BLaER1 (cell line): ENCODE measurements around the gene TEN1.

ENCODE experiments used
- H3K27ac ChIP-seq: shearing (Covaris generic); formaldehyde crosslinking; 2 replicates; pipeline ENCODE4 v1.8.1; 2022
- H3K27me3 ChIP-seq: shearing (Covaris generic); formaldehyde crosslinking; 2 replicates; pipeline ENCODE4 v1.8.1; 2022
- H3K36me3 ChIP-seq: shearing (Covaris generic); formaldehyde crosslinking; 2 replicates; pipeline ENCODE4 v1.8.1; 2022
- H3K4me1 ChIP-seq: shearing (Covaris generic); formaldehyde crosslinking; 2 replicates; pipeline ENCODE4 v1.8.1; 2022
- H3K4me2 ChIP-seq: shearing (Covaris generic); formaldehyde crosslinking; 2 replicates; pipeline ENCODE4 v1.8.1; 2022
- H3K4me3 ChIP-seq: shearing (Covaris generic); formaldehyde crosslinking; 2 replicates; pipeline ENCODE4 v1.8.1; 2022
- H3K9ac ChIP-seq: shearing (Covaris generic); formaldehyde crosslinking; 2 replicates; pipeline ENCODE4 v1.8.1; 2022
- H3K9me3 ChIP-seq: shearing (Covaris generic); formaldehyde crosslinking; 2 replicates; pipeline ENCODE4 v1.8.1; 2022
- H4K20me1 ChIP-seq: shearing (Covaris generic); formaldehyde crosslinking; 2 replicates; pipeline ENCODE4 v1.8.1; 2022
- Cebpa-rat ChIP-seq: shearing (Covaris generic); IDR thresholded peaks from 2 replicates; pipeline ENCODE4 v1.8.1; 2022

TEN1 gene

DNA sequence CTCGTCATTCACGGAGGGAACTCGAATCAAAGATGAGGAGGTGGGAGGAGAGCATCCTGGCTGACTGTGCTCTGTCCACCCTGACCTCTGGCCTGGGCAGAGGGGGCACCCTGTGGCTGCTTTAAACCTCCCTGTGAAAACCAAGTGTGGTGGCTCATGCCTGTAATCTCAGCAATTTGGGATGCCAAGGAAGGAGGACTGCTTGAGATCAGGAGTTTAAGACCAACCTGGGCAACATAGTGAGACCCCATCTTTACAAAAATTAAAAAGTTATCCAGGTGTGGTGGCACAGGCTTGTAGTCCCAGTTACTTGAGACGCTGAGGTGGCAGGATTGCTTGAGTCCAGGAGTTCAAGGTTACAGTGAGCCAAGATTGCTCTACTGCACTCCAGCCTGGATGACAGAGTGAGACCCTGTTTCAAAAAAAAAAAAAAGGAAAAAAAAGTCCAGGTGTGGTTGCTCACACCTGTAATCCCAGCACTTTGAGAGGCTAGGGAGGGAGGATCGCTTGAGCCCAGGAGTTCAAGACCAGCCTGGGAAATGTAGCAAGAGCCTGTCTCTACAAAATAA, 15.8 kb downstream of the TEN1 start:
- Histone ChIP-seq H3K9me3 (no peaks in the 10 kb centered on the region), H3K27me3 (no peaks in the 10 kb centered on the region), H3K36me3 (peaks cover 61% of the 10 kb centered on the region), H3K4me1 (peaks cover 28% of the 10 kb centered on the region), H3K9ac (no peak overlapping the region), H4K20me1 (no peaks in the 10 kb centered on the region), H3K4me3 (no peak overlapping the region), H3K27ac (no peak overlapping the region), H3K4me2 (no peak overlapping the region)
- no peak for TF ChIP-seq Cebpa-rat

DNA sequence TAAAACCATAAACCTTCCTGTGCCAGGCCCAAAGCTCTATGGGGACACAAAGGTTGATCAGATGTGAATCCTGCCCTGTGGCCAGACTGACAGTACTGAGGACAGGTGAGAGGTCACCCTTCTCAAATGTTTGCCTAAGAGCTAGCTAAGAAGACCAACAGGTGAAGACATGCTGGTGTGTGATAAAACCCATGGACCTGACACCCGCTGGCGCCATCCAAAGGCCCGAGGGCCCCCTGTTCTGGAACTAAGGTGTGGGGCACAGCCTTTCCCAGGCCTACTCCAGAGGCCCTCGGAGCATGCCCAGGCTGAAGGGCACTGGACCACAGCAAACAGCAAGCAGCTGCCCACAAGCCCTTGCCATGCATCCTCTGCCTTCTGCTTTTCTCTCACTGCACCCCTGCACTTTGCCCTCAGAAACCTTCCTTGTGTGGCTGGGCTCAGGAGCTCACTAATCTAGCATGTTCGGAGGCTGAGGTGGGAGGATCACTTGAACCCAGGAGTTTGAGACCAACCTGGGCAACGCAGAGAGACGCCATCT, 16.4 kb downstream of the TEN1 start:
- no peak for TF ChIP-seq Cebpa-rat
- H3K27ac ChIP-seq = no peak overlapping the region
- H3K9me3 ChIP-seq = no peaks in the 10 kb centered on the region
- peaks cover 34% of the 10 kb centered on the region for H3K4me1 ChIP-seq
- no peak overlapping the region for H3K4me3 ChIP-seq
- peaks cover 60% of the 10 kb centered on the region for H3K36me3 ChIP-seq
- no peaks in the 10 kb centered on the region for H4K20me1 ChIP-seq
- no peak overlapping the region for H3K4me2 ChIP-seq
- H3K27me3 ChIP-seq = no peaks in the 10 kb centered on the region
- no peak overlapping the region; the same call in 1 of the 2 replicates for H3K9ac ChIP-seq

DNA sequence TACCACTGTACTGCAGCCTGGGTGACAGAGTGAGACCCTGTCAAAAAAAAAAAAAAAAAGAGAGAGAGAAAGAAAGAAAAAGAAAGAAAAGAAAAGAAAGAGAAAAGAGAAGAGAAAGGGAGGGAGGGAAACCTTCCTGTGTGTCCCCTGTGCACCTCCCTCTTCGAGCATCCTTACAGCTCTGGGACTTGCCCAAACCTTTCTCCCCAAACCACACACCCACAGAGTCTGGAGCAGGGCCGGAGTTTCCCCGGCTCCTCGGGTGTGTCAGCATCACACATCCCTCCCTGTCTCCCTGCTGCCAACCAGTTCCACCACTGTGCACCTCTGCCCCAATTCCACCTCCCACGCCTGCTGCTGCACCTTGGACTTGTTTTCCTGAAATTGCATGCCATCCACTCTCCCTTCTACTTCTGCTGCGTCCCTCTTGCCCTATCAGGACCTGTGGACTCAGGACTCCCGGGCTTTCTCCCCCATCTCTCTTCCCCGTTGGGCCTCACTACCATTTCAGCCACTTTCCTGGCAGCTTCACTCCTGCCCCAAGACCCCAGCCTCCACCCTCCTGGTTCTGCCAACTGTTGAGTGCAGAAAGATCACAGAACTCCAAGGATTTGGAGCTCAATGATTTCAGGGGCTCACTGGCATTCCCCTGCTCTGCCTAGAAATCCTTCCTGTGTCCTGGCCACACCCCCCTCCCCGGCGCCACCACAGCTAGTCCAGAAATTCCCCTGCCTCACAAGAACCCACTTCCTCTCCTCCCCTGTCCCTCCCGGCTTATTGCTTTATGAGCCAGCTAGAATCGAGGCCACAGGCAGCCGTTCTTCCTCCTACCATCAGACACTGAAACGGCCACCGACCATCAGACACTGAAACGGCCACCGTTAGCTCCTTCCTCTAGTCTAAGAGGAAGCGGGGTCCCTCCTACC, 17.9 kb downstream of the TEN1 start:
- Histone ChIP-seq H3K27ac (peak overlapping the region; percentile 78), H3K4me3 (peak overlapping the region; percentile 25; the same call in 1 of the 2 replicates), H3K9me3 (no peaks in the 10 kb centered on the region), H3K27me3 (no peaks in the 10 kb centered on the region), H3K36me3 (peaks cover 56% of the 10 kb centered on the region), H3K4me1 (peaks cover 34% of the 10 kb centered on the region), H3K9ac (peak overlapping the region; percentile 67), H4K20me1 (no peaks in the 10 kb centered on the region), H3K4me2 (peak overlapping the region; percentile 91)
- TF ChIP-seq Cebpa-rat = no peak

DNA sequence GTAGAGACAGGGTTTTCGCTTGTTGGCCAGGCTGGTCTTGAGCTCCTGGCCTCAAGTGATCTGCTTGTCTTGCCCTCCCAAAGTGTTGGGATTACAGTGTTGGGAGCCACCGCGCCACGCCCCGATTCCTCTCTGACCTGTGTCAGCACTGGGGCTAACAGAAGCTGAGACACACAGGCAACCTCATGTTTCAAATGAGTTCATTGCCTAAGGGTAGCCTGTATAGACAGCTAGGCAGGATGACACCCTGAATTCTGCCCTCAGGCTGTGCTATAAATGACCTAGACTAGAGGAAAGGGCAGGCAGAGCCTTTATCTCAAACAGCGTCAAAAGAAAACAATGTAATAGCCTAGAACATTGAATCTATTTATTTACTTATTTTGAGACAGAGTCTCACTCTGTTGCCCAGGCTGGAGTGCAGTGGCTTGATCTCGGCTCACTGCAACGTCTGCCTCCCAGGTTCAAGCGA, 19.3 kb downstream of the TEN1 start:
- Histone ChIP-seq H3K4me1 (peaks cover 34% of the 10 kb centered on the region), H4K20me1 (no peaks in the 10 kb centered on the region), H3K36me3 (peaks cover 56% of the 10 kb centered on the region), H3K27ac (no peak overlapping the region), H3K4me2 (0 out of 2 replicates have a peak overlapping the region, but pooled peaks have one; percentile 91), H3K4me3 (no peak overlapping the region), H3K9ac (no peak overlapping the region), H3K27me3 (no peaks in the 10 kb centered on the region), H3K9me3 (no peaks in the 10 kb centered on the region)
- TF ChIP-seq Cebpa-rat = no peak

DNA sequence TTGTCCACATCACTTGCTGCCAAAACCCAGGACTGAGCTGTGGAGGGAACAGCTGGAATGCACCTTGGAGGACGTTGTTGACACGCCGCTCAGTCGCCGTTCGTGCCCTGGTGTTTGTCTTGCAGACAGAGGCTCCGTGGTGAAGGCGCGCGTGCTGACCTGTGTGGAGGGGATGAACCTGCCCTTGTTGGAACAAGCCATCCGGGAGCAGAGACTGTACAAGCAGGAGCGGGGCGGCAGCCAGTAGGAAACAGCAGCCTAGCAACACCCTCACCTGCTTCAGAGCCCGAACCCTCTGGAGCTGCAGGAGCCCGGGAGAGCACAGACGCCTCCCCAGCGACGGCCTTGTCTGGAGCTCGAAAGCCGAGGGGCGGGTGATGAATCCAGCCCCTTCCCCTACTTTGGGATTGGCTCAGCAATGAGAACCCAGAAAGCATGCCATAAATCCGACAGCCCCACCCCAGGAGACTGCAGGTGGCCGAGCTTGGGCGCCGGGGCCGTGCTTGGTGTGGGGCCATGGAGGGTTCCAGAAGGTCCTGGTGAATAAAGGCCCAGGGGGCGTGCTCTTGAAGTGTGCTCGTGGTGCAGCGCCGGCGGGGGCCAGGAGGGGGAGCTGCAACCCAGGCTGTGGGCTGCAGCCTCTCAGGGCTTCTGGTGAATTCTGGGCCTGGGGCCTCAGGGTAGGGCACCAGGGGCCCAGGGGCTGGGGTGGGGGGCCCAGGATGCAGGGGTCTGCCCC, 21.1 kb downstream of the TEN1 start:
- Histone ChIP-seq H3K36me3 (peaks cover 49% of the 10 kb centered on the region), H3K27me3 (no peaks in the 10 kb centered on the region), H4K20me1 (no peaks in the 10 kb centered on the region), H3K27ac (peak overlapping the region; percentile 54), H3K4me2 (peak overlapping the region; percentile 7; the same call in 1 of the 2 replicates), H3K4me1 (peaks cover 45% of the 10 kb centered on the region), H3K4me3 (no peak overlapping the region), H3K9me3 (no peaks in the 10 kb centered on the region), H3K9ac (no peak overlapping the region)
- TF ChIP-seq Cebpa-rat = no peak

DNA sequence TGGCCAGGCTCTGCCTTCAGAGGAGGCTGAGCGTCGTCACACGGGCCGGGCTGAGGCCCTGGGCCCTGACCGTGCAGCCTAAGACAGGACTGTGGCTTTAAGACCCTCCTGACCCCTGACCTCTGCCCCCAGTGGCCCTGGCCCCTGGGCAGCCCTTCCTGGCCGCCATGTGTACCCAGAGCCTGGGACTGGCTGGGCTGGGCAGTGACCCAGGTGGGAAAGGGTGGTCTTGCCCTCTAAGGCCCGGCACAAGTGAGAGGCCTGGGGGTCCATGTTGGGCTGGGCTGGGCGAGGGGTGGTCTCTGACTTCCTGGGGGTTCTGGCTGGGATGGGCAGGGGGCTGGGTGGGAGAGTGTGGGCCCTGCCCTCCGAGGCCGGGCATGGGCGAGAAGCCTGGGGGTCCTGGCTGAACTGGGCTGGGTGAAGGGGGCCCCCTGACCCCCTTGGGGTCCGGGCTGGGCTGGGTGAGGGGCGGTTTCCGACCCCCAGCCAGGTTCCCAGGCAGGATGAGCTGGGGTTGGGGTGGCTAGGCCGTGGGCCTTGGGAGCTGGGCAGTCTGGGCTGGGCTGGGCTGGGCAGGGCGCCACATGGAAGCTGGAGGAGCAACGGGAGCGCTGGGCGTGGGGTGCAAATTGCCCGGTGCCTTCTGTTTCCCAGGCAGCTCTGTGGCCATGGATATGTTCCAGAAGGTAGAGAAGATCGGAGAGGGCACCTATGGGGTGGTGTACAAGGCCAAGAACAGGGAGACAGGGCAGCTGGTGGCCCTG, 21.9 kb downstream of the TEN1 start, which contains the start of gene CDK3:
Gene CDK3 (plus strand): TSS at position 101 of the 767 bp plus-strand sequence. CDS start 571 bp downstream, at position 672.
- Histone ChIP-seq H3K27ac (peak within 1 kb of the TSS; percentile 54), H3K4me1 (peaks cover 51% of the 10 kb centered on the region), H3K4me3 (no peak within 1 kb of the TSS), H3K4me2 (peak within 1 kb of the TSS; percentile 7; the same call in 1 of the 2 replicates), H3K27me3 (no peaks in the 10 kb centered on the region), H3K9me3 (no peaks in the 10 kb centered on the region), H3K36me3 (peaks cover 41% of the 10 kb centered on the region; the same call in 1 of the 2 replicates), H3K9ac (0 out of 2 replicates have a peak within 1 kb of the TSS, but pooled peaks have one; percentile 6), H4K20me1 (no peaks in the 10 kb centered on the region)
- TF ChIP-seq Cebpa-rat = no peak

DNA sequence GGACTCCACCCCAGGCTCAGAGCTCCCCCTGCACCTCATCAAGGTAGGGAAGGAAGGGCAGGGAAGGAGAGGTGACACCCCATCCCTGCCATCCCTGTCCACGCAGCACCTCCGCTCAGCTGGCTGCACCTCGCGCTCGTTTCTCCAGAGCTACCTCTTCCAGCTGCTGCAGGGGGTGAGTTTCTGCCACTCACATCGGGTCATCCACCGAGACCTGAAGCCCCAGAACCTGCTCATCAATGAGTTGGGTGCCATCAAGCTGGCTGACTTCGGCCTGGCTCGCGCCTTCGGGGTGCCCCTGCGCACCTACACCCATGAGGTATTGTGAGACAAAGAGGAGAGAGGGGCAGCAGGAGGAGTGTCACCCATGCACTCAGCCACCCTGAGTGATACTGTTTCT, 23.1 kb downstream of the TEN1 start:
- Histone ChIP-seq H3K4me1 (peaks cover 51% of the 10 kb centered on the region), H3K27ac (no peak overlapping the region)

DNA sequence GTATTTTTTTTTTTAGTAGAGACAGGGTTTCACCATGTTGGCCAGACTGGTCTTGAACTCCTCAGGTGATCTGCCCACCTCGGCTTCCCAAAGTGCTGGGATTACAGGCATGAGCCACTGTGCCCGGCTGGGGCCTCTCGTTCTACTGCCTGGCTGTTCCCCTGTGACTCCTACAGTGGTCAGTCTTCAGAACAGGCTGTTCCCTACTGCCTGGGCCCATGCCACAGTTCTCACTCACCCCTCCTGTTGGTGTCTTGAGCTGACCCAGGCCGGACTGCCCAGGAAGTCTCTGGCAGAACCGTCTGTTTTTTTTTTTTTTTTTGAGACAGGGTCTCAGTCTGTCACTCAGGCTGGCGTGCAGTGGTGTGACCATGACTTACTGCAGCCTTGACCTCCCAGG, 24.9 kb downstream of the TEN1 start:
- Histone ChIP-seq H3K9ac (no peak overlapping the region), H3K4me1 (peaks cover 39% of the 10 kb centered on the region), H3K27ac (peak overlapping the region; percentile 94; the same call in 1 of the 2 replicates), H3K4me3 (no peak overlapping the region), H3K36me3 (peaks cover 40% of the 10 kb centered on the region; the same call in 1 of the 2 replicates), H3K9me3 (no peaks in the 10 kb centered on the region), H3K4me2 (no peak overlapping the region), H4K20me1 (no peaks in the 10 kb centered on the region), H3K27me3 (no peaks in the 10 kb centered on the region)
- no peak for TF ChIP-seq Cebpa-rat

More for the DNA sequence above, 23.1 kb downstream of the TEN1 start:
- Histone ChIP-seq H3K4me3 (no peak overlapping the region), H3K36me3 (peaks cover 40% of the 10 kb centered on the region; the same call in 1 of the 2 replicates), H3K9ac (0 out of 2 replicates have a peak overlapping the region, but pooled peaks have one; percentile 6), H3K4me2 (no peak overlapping the region), H3K9me3 (no peaks in the 10 kb centered on the region), H4K20me1 (no peaks in the 10 kb centered on the region), H3K27me3 (no peaks in the 10 kb centered on the region)
- no peak for TF ChIP-seq Cebpa-rat
